ENCODE data around the gene SUSD6. TPM values are rescaled to one million over a fixed set of nuclear protein-coding genes. Genes with fewer than 3 reads are reported as not detected.
"Not testable (repeated sequence)": the region's sequence is repeated elsewhere in the genome, so short reads cannot be mapped to it uniquely, and the experiment has no call there.

The SUSD6 gene
- total RNA-seq, 1 experiment from 2014 or later = 32.1 TPM

- H3K27ac Mint-ChIP-seq (ENCODE audit: low read depth, unreplicated experiment) = peak overlapping the region; percentile 61
- no peak for TF ChIP-seq CTCF (IDR thresholded peaks at IDR 0.05; ENCODE audit: unreplicated experiment)
- H3K4me3 Mint-ChIP-seq (ENCODE audit: unreplicated experiment) = peak overlapping the region; percentile 21
- CTCF ChIA-PET = interaction anchor here (0.6 to 2.0 kb wide), 13 partner anchors 10 to 173 kb away, joined by 3 to 9 read pairs (median 4); partner anchors contain the start of gene SUSD6
- TSS peak; percentile 26 for BruUV-seq (replicated peaks)
- intact Hi-C loops (cut with micrococcal nuclease) = loop anchor here (10.0 kb wide), 1 partner anchor 61 kb away; no protein-coding TSS in a partner anchor
- peaks cover 48% of the 10 kb centered on the region for H3K4me1 Mint-ChIP-seq (ENCODE audit: insufficient read depth, unreplicated experiment)
- DNase-seq (ENCODE audit: unreplicated experiment) = peak; percentile 98
- POLR2A ChIA-PET = interaction anchor here (0.6 to 6.7 kb wide), 17 partner anchors 9 to 136 kb away, joined by 3 to 71 read pairs (median 4); partner anchors contain the start of genes SRSF5 and SUSD6
- no peaks in the 10 kb centered on the region for H3K27me3 Mint-ChIP-seq (ENCODE audit: insufficient read depth, unreplicated experiment)
- H3K9me3 Mint-ChIP-seq (ENCODE audit: unreplicated experiment) = no peaks in the 10 kb centered on the region
- H3K36me3 Mint-ChIP-seq (ENCODE audit: insufficient read depth, unreplicated experiment) = peaks cover 41% of the 10 kb centered on the region
Measured at GRCh38 chr14:69715725-69716477, 104.5 kb downstream of the SUSD6 start.

- POLR2A ChIA-PET = interaction anchor here (0.6 to 6.7 kb wide), 15 partner anchors 9 to 137 kb away, joined by 3 to 71 read pairs (median 5); partner anchors contain the start of genes SRSF5 and SUSD6
- no peaks in the 10 kb centered on the region for H3K27me3 Mint-ChIP-seq (ENCODE audit: insufficient read depth, unreplicated experiment)
- BruUV-seq (replicated peaks) = no TSS peak
- CTCF ChIA-PET = interaction anchor here (0.6 to 2.0 kb wide), 12 partner anchors 9 to 174 kb away, joined by 3 to 9 read pairs (median 4); partner anchors contain the start of gene SUSD6
- H3K4me3 Mint-ChIP-seq (ENCODE audit: unreplicated experiment) = peak overlapping the region; percentile 21
- intact Hi-C loops (cut with micrococcal nuclease) = loop anchor here (1.0 to 10.0 kb wide), 2 partner anchors 62 to 105 kb away; partner anchors contain the start of gene SUSD6
- TF ChIP-seq CTCF (IDR thresholded peaks at IDR 0.05; ENCODE audit: unreplicated experiment) = peak; percentile 31
- H3K4me1 Mint-ChIP-seq (ENCODE audit: insufficient read depth, unreplicated experiment) = peaks cover 48% of the 10 kb centered on the region
- H3K27ac Mint-ChIP-seq (ENCODE audit: low read depth, unreplicated experiment) = peak overlapping the region; percentile 61
- no peaks in the 10 kb centered on the region for H3K9me3 Mint-ChIP-seq (ENCODE audit: unreplicated experiment)
- peaks cover 35% of the 10 kb centered on the region for H3K36me3 Mint-ChIP-seq (ENCODE audit: insufficient read depth, unreplicated experiment)
- peak; percentile 91 for DNase-seq (ENCODE audit: unreplicated experiment)
Measured at GRCh38 chr14:69716478-69717187, 105.2 kb downstream of the SUSD6 start.

- ChIA-PET CTCF (interaction anchor here (0.6 to 2.5 kb wide), 10 partner anchors 9 to 179 kb away, joined by 3 to 9 read pairs (median 4); no protein-coding TSS in a partner anchor), POLR2A (interaction anchor here (0.6 to 6.7 kb wide), 3 partner anchors 33 to 134 kb away, joined by 4 to 71 read pairs (median 4); no protein-coding TSS in a partner anchor)
- not testable (repeated sequence) for H3K27me3 Mint-ChIP-seq (ENCODE audit: insufficient read depth, unreplicated experiment); H3K27ac Mint-ChIP-seq (ENCODE audit: low read depth, unreplicated experiment); BruUV-seq (replicated peaks); DNase-seq (ENCODE audit: unreplicated experiment); H3K9me3 Mint-ChIP-seq (ENCODE audit: unreplicated experiment); H3K4me3 Mint-ChIP-seq (ENCODE audit: unreplicated experiment)
- peaks cover 19% of the 10 kb centered on the region for H3K36me3 Mint-ChIP-seq (ENCODE audit: insufficient read depth, unreplicated experiment)
- intact Hi-C loops (cut with micrococcal nuclease) = loop anchor here (10.0 kb wide), 1 partner anchor 64 kb away; no protein-coding TSS in a partner anchor
- H3K4me1 Mint-ChIP-seq (ENCODE audit: insufficient read depth, unreplicated experiment) = peaks cover 35% of the 10 kb centered on the region
Measured at GRCh38 chr14:69718614-69719013, 107.2 kb downstream of the SUSD6 start.

- CTCF ChIA-PET = interaction anchor here (0.8 to 2.5 kb wide), 6 partner anchors 8 to 157 kb away, joined by 3 to 9 read pairs (median 4); no protein-coding TSS in a partner anchor
- H3K9me3 Mint-ChIP-seq (ENCODE audit: unreplicated experiment) = no peaks in the 10 kb centered on the region
Measured at GRCh38 chr14:69719501-69719951, 108.1 kb downstream of the SUSD6 start.

More at GRCh38 chr14:69719501-69719951, 108.1 kb downstream of the SUSD6 start:
- no peak overlapping the region for H3K4me3 Mint-ChIP-seq (ENCODE audit: unreplicated experiment)
- no peak for TF ChIP-seq CTCF (IDR thresholded peaks at IDR 0.05; ENCODE audit: unreplicated experiment)
- H3K27me3 Mint-ChIP-seq (ENCODE audit: insufficient read depth, unreplicated experiment) = no peaks in the 10 kb centered on the region
- peaks cover 35% of the 10 kb centered on the region for H3K4me1 Mint-ChIP-seq (ENCODE audit: insufficient read depth, unreplicated experiment)
- H3K27ac Mint-ChIP-seq (ENCODE audit: low read depth, unreplicated experiment) = peak overlapping the region; percentile 10
- intact Hi-C loops (cut with micrococcal nuclease) = loop anchor here (10.0 kb wide), 1 partner anchor 65 kb away; no protein-coding TSS in a partner anchor
- BruUV-seq (replicated peaks) = no TSS peak
- POLR2A ChIA-PET = interaction anchor here (0.6 to 1.2 kb wide), 4 partner anchors 62 to 221 kb away, joined by 3 to 4 read pairs (median 3); no protein-coding TSS in a partner anchor
- DNase-seq (ENCODE audit: unreplicated experiment) = peak; percentile 89
- H3K36me3 Mint-ChIP-seq (ENCODE audit: insufficient read depth, unreplicated experiment) = peaks cover 10% of the 10 kb centered on the region
